Measurements from ENCODE around the gene KAT6B. TPM values are rescaled to one million over a fixed set of nuclear protein-coding genes. Genes with fewer than 3 reads are reported as not detected.

KAT6B gene
- total RNA-seq, 4 donors from 2014 or later = 12.0 to 37.7 (median 21.6) TPM

- Histone ChIP-seq H3K4me3 (no peak overlapping the region), H3K27me3 (no peaks in the 10 kb centered on the region), H3K36me3 (peaks cover 0 to 6% of the 10 kb centered on the region in 2 donors), H3K4me1 (peaks cover 24 to 37% of the 10 kb centered on the region in 2 donors), H3K27ac (no peak overlapping the region), H3K9me3 (no peaks in the 10 kb centered on the region)
- in situ Hi-C loops (cut with MboI; ENCODE audit: low sequenced_read_pairs in 4 of 4) (no loop called here), intact Hi-C loops (cut with DNase I; ENCODE audit: low total_unique reads) (no loop called here)
- TF ChIP-seq POLR2A (IDR thresholded peaks at IDR 0.05) = no peak
- TF ChIP-seq CTCF (IDR thresholded peaks at IDR 0.05 in 4 of 5, conservative IDR thresholded peaks at IDR 0.05 in 1 of 5) = no peak
- ATAC-seq = no peak
- DNase-seq = no peak
These were observed 186.1 kb downstream of the KAT6B start for GRCh38 chr10:75012471-75012870.

- peaks cover 0 to 6% of the 10 kb centered on the region in 2 donors for H3K36me3 ChIP-seq
- intact Hi-C loops (cut with DNase I; ENCODE audit: low total_unique reads) = no loop called here
These were observed 186.6 kb downstream of the KAT6B start for GRCh38 chr10:75013007-75013406.

GRCh38 chr10:75013522-75013921 lies 187.1 kb downstream of the KAT6B start:
- Histone ChIP-seq H3K4me3 (no peak overlapping the region), H3K4me1 (peaks cover 24 to 42% of the 10 kb centered on the region in 2 donors), H3K9me3 (no peaks in the 10 kb centered on the region), H3K27me3 (no peaks in the 10 kb centered on the region), H3K36me3 (peaks cover 0 to 6% of the 10 kb centered on the region in 2 donors), H3K27ac (no peak overlapping the region)
- DNase-seq = no peak
- no peak for TF ChIP-seq POLR2A (IDR thresholded peaks at IDR 0.05)
- no peak for TF ChIP-seq CTCF (IDR thresholded peaks at IDR 0.05 in 4 of 5, conservative IDR thresholded peaks at IDR 0.05 in 1 of 5)
- ATAC-seq = no peak
- intact Hi-C loops (cut with DNase I; ENCODE audit: low total_unique reads) = no loop called here
- in situ Hi-C loops (cut with MboI; ENCODE audit: low sequenced_read_pairs in 4 of 4) = no loop called here

More at GRCh38 chr10:75013007-75013406, 186.6 kb downstream of the KAT6B start:
- TF ChIP-seq CTCF (IDR thresholded peaks at IDR 0.05 in 4 of 5, conservative IDR thresholded peaks at IDR 0.05 in 1 of 5) = no peak
- no peak for TF ChIP-seq POLR2A (IDR thresholded peaks at IDR 0.05)
- ATAC-seq (no peak), DNase-seq (no peak)
- H3K9me3 ChIP-seq = no peaks in the 10 kb centered on the region
- peak overlapping the region in 1 of 4 donors; percentile 6 for H3K27ac ChIP-seq
- peaks cover 24 to 37% of the 10 kb centered on the region in 2 donors for H3K4me1 ChIP-seq
- H3K4me3 ChIP-seq = no peak overlapping the region
- in situ Hi-C loops (cut with MboI; ENCODE audit: low sequenced_read_pairs in 4 of 4) = no loop called here
- no peaks in the 10 kb centered on the region for H3K27me3 ChIP-seq

GRCh38 chr10:75014516-75015230 lies 188.3 kb downstream of the KAT6B start:
- Histone ChIP-seq H3K36me3 (peaks cover 0 to 6% of the 10 kb centered on the region in 2 donors), H3K27me3 (no peaks in the 10 kb centered on the region), H3K4me1 (peaks cover 24 to 45% of the 10 kb centered on the region in 2 donors), H3K4me3 (no peak overlapping the region), H3K9me3 (no peaks in the 10 kb centered on the region), H3K27ac (no peak overlapping the region)
- intact Hi-C loops (cut with DNase I; ENCODE audit: low total_unique reads) = no loop called here
- TF ChIP-seq POLR2A (IDR thresholded peaks at IDR 0.05) (no peak), CTCF (IDR thresholded peaks at IDR 0.05 in 4 of 5, conservative IDR thresholded peaks at IDR 0.05 in 1 of 5) (no peak)
- in situ Hi-C loops (cut with MboI; ENCODE audit: low sequenced_read_pairs in 4 of 4) = no loop called here
- DNase-seq (no peak), ATAC-seq (no peak)
